Mesodermal cell (in vitro differentiated cells): Measurements from ENCODE around the gene MYH7.
"Not testable (repeated sequence)": the region's sequence is repeated elsewhere in the genome, so short reads cannot be mapped to it uniquely, and the experiment has no call there.

Experiments used
- H3K27ac ChIP-seq: 2 replicates; pipeline ENCODE4 v1.7.0; 2013; ENCODE audit warnings: mild to moderate bottlenecking, low read depth, low read length, moderate library complexity; ENCODE audit not compliant: severe bottlenecking
- H3K36me3 ChIP-seq: 2 replicates; pipeline ENCODE4 v1.7.1; 2013; ENCODE audit warnings: mild to moderate bottlenecking, low read length, moderate library complexity; ENCODE audit not compliant: control insufficient read depth, insufficient read depth
- H3K4me1 ChIP-seq: one replicate; pipeline ENCODE4 v1.7.1; 2013; ENCODE audit warnings: mild to moderate bottlenecking, low read length; ENCODE audit not compliant: insufficient read depth, control insufficient read depth, poor library complexity, severe bottlenecking
- H3K4me3 ChIP-seq: 2 replicates; pipeline ENCODE4 v1.7.0; 2013; ENCODE audit warnings: low read length, control low read depth, mild to moderate bottlenecking; ENCODE audit not compliant: insufficient read depth, poor library complexity, severe bottlenecking; ENCODE audit errors: extremely low read depth
- H3K9me3 ChIP-seq: 2 replicates; pipeline ENCODE4 v1.7.1; 2013; ENCODE audit warnings: mild to moderate bottlenecking, low read length, moderate library complexity; ENCODE audit not compliant: control insufficient read depth
- WGBS, 2 experiments: methylation state at CpG; one replicate each; pipeline ENCODE4 v1.1.5; 2013; ENCODE audit warnings: missing lambda C conversion rate in 2 of 2; ENCODE audit not compliant: insufficient coverage in 2 of 2; 5-methylcytosine and 5-hydroxymethylcytosine counted together

The MYH7 gene

DNA sequence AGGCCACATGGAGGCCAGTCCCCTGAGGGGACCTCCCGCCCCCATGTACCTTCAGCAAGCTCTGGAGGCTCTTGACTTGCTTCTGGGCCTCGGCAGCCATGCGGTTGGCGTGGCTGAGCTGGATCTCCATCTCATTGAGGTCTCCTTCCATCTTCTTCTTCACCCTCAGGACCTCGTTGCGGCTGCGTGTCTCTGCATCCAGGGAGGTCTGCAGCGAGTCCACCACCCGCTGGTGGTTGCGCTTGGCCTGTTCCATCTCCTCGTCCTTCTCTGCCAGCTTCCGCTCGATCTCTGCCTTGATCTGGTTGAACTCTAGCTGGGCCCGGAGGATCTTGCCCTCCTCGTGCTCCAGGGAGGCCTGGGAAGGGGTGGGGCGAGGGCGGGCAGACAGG lies 49.2 kb downstream of the MYH7 start:
- 92 to 98% methylated on average over 5 to 9 of the region's 17 CpGs for WGBS, 2 experiments
- H3K4me1 ChIP-seq, H3K9me3 ChIP-seq, H3K36me3 ChIP-seq, H3K4me3 ChIP-seq, H3K27ac ChIP-seq: not testable (repeated sequence)

DNA sequence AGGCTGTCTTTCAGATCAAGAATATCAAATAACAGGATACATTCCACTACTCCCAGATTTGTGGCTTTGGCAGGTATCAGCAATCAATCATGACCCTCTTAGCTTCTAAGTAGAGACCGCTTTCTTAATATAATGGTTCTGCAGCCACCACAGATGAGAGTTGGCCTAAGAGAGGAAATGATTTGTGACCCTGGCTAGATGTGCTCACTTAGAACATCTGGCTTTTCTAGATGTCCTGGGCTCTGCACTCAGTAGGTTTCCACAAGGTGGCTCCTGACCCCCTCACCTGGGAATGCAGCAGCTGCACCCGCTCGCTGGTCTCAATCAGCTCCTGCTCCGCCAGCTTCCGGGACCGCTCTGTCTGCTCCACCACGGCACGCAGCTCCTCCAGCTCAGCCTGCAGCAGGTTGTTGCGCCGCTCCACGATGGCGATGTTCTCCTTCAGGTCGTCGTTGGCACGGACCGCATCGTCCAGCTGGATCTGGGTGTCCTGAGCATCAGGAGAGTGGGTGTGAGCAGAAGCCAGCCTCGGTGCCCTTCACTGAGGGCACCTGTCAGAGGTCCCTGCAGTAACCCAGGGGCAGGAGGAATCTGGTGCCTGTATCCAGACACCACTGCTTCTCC lies 49.7 kb downstream of the MYH7 start:
- Histone ChIP-seq H3K4me3 (no peak overlapping the region), H3K4me1 (no peaks in the 10 kb centered on the region), H3K9me3 (no peaks in the 10 kb centered on the region), H3K27ac (no peak overlapping the region), H3K36me3 (no peaks in the 10 kb centered on the region)
- WGBS, 2 experiments: 92 to 94% methylated on average over 12 to 18 of the region's 18 CpGs

DNA sequence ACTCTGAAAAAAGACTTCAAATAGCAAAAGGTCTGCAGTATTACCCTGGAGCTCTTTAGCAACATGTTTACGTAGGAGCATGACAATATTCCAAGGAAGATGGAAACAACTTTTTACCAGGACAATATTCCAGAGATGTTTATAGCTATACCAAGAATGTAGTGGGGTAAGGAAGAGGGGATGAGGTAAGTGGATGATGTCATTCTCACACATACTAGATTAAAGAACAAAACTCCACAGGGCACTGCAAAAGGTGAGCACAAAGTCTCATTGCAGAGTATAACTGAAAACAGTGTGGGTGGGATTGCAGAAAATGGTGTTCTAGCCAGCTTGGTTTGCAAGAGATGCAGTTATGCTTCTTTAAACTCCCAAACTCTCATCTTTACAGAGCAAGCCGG lies 50.2 kb downstream of the MYH7 start:
- Histone ChIP-seq H3K4me3 (no peak overlapping the region), H3K4me1 (no peaks in the 10 kb centered on the region), H3K27ac (no peak overlapping the region), H3K9me3 (no peaks in the 10 kb centered on the region), H3K36me3 (no peaks in the 10 kb centered on the region)
- WGBS, 2 experiments: 100% methylated on average over 1 of the region's 2 CpGs

DNA sequence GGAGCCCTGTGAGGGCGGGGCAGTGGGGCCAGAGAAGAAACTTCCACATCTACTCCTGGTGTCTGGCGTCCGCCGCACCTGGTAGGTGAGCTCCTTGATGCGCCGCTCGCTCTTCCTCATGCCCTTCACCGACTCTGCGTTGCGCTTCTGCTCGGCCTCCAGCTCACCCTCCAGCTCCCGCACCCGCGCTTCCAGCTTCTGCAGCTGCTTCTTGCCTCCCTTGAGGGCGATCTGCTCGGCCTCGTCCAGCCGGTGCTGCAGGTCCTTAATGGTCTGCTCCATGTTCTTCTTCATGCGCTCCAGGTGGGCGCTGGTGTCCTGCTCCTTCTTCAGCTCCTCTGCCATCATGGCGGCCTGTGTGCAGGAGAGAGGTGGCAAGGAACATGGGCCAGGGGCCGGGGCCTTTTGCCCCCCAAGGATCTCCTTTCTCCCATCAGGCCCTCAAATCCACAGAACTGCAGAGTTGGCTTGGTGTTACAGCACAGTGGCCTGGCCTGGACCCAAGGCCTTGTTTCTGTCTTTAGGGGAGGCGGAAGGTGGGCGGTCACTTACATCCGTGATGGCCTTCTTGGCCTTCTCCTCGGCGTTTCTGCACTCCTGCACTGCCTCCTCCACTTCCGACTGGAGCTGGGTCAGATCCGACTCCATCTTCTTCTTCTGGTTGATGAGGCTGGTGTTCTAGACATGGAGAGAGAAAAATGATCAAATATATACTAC lies 50.9 kb downstream of the MYH7 start:
- Histone ChIP-seq H3K36me3 (no peaks in the 10 kb centered on the region), H3K4me3 (no peak overlapping the region), H3K27ac (no peak overlapping the region), H3K4me1 (no peaks in the 10 kb centered on the region), H3K9me3 (no peaks in the 10 kb centered on the region)
- 89 to 93% methylated on average over 24 to 27 of the region's 29 CpGs for WGBS, 2 experiments

DNA sequence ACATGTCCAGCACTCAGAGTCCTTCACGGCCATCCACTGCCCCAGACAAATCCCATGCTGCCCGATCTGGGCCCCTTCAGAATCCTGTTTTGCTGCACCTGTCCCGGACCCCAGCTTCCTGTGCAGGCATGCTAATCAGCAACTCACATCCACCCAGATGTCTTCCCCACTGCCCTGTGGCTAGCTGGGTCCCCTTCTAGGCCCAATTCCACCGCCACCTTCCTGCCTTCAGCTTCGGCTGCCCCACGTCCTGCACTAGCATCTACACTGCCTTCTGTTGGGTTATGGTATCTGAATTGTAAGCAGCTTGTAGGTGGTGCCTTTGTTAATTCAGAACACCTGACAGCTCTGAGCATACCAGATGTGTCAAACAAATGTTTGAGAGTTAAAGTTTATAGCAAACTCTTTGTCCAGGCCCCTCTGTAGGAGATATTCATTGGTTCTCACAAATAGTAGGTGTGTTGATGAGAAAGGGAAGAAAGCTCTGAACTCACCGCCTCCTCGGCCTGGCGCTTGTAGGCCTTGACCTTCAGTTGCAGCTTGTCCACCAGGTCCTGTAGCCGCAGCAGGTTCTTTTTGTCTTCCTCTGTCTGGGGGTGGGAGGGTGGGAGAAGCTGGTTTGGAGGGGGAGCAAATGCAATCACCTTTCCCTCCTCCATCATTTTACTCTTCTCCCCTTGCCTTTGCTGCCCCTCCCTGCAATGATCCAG lies 52.6 kb downstream of the MYH7 start:
- no peak overlapping the region for H3K4me3 ChIP-seq
- no peak overlapping the region for H3K27ac ChIP-seq
- no peaks in the 10 kb centered on the region for H3K4me1 ChIP-seq
- no peaks in the 10 kb centered on the region for H3K9me3 ChIP-seq
- H3K36me3 ChIP-seq: no peaks in the 10 kb centered on the region
- 93% methylated on average over 3 of the region's 10 CpGs for WGBS, 2 experiments

DNA sequence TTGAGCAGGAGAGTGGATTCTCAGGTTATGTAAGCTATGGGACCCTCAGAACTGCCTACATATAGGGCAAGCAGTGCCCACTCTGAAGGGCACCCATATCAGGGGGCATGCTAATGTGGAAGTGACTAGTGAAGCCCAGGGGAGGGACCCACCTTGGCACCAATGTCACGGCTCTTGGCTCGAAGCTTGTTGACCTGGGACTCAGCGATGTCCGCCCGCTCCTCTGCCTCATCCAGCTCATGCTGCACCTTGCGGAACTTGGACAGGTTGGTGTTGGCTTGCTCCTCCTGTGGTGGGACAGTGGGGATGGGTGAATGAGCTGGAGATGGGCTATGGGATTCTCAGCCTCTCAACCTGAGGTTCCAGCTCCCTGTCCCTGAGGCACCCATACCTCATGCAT lies 53.2 kb downstream of the MYH7 start:
- Histone ChIP-seq H3K4me1 (no peaks in the 10 kb centered on the region), H3K36me3 (no peaks in the 10 kb centered on the region), H3K27ac (no peak overlapping the region), H3K4me3 (no peak overlapping the region), H3K9me3 (no peaks in the 10 kb centered on the region)
- WGBS, 2 experiments: 91 to 97% methylated on average over 3 to 5 of the region's 6 CpGs

DNA sequence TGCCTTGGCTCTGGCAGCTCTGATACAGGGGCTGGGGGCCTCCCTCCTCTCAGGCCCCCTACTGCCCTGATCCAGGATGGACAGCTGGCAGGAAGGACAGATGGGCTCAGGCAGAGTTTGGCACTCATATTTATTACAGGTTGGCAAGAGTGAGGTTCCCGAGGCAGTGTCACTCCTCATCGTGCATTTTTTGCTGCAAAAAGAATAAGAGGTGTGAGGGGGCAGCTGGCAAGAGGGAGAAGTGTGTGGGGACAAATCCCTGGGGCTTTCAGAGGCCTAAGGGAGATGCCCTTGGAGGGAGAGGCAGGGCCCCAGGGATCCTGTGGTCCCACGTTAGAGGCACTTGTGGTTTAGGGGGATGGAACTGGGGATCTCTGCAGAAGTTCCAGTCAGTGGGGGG lies 53.6 kb downstream of the MYH7 start:
- 72 to 77% methylated on average over 2 to 3 of the region's 3 CpGs for WGBS, 2 experiments
- Histone ChIP-seq H3K4me1 (no peaks in the 10 kb centered on the region), H3K36me3 (no peaks in the 10 kb centered on the region), H3K27ac (no peak overlapping the region), H3K9me3 (no peaks in the 10 kb centered on the region), H3K4me3 (no peak overlapping the region)

DNA sequence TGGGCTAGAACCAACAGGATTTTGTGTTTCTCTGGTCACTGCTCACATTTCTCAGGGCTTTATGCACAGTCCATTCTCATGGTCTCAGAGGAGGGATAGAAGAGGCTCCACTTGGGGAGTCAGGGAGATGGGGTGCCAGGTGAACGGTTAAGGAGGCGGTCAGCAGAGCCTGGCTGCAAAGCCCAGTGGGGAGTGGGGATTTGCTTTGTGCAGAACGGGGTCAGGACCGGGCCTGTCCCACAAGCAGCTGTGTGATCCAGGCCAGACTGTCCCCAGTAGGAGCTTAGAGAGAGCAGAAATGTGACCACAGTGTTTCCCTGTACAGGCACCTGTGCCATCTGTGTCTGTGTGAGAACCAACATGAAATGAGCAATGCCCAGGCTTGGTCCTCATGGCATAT lies 54.5 kb downstream of the MYH7 start:
- Histone ChIP-seq H3K4me3 (no peak overlapping the region), H3K36me3 (no peaks in the 10 kb centered on the region), H3K27ac (no peak overlapping the region), H3K4me1 (no peaks in the 10 kb centered on the region), H3K9me3 (no peaks in the 10 kb centered on the region)
- WGBS, 2 experiments: 85 to 91% methylated on average over 4 of the region's 4 CpGs

DNA sequence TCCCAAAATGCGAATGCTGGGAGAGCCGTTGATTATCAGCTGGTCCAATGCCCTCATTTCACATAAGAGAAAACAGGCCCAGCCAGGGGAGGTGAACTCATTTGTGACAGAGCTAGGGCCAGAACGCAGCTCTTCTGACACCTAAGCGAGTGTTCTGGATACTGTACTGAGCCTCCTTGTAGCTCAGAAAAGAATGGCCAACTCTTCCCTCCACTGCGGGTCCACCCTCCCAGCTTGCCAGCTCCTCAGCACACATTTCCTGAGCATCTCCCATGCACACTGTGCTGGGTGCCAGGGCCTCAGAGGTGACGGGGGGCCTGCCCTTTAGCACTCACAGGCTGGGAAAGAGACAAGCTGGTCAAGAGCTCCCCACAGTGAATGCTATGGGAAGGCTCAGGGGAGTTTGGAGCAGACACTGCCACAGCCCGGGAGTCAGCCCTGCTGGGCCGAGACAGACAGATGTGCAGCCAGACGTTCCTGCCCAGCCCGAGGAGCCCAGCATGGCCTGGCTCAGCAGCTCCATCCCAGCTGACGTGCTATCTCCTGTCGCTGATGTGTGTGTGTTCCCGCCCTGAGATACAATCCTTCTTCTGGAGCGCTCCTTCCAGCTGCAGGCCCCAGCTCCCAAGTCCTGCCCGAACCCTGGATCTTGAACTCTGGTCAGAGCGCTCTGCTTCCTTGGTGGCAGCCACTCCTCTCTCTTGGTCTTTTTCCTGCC lies 55.1 kb downstream of the MYH7 start:
- H3K36me3 ChIP-seq: no peaks in the 10 kb centered on the region
- H3K4me1 ChIP-seq: no peaks in the 10 kb centered on the region
- WGBS, 2 experiments: 80 to 83% methylated on average over 14 to 16 of the region's 16 CpGs
- H3K27ac ChIP-seq: no peak overlapping the region
- no peak overlapping the region for H3K4me3 ChIP-seq
- H3K9me3 ChIP-seq: no peaks in the 10 kb centered on the region

DNA sequence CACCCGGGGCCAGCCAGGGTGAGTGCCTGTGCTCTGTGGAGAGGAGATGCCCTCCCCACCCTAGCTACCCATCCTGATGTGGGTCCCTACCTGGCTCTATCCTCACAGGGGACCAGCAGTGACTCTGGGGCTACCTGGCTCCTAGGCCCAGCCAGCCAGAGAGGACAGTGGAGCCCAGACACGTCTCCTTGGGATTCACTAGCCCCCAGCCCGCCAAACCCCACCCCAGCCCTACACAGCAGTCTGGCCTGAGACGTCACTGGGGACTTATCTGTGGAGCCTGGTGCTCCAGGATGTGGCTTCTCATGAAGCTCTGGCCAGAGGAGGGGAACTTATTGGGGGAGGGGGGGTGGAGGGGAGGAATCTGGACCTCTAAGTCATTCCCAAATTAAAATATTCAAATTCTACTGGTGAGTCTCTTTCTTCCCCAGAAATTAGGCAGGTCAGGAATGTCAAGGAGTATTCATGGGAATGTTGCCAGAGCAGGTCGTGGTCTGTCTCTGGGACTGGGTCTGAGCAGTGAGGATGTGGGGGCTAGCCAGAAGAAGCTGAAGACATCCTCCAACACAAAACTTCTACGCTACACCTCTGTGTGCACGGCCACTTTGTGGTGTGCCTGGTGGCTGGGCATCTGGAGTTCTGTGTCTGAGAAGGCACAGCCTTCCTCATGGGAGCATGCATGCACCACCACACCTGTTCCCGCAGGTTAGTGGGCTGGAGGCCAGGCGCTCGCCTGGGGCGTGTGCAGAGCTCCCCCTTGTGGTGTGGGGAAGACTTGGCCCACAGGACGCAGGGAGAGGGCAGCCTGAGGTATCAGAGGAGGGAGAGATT lies 55.9 kb downstream of the MYH7 start:
- H3K4me3 ChIP-seq: no peak overlapping the region
- H3K4me1 ChIP-seq: no peaks in the 10 kb centered on the region
- H3K36me3 ChIP-seq: no peaks in the 10 kb centered on the region
- H3K9me3 ChIP-seq: no peaks in the 10 kb centered on the region
- no peak overlapping the region for H3K27ac ChIP-seq
- 30 to 41% methylated on average over 4 to 5 of the region's 12 CpGs for WGBS, 2 experiments
